K562 (cell line): Measurements from ENCODE around the gene SPRY4. TPM values are rescaled to one million over a fixed set of nuclear protein-coding genes. Genes with fewer than 3 reads are reported as not detected.

ENCODE experiments used
- CTBP1 ChIP-seq: fragments of 450-650 bp; IDR thresholded peaks from 2 replicates; pipeline ENCODE4 v1.6.1; 2016; ENCODE audit warnings: borderline replicate concordance
- EP400 ChIP-seq: fragments of 450-650 bp; IDR thresholded peaks from 2 replicates; pipeline ENCODE4 v1.6.1; 2017; ENCODE audit warnings: antibody characterized with exemption, mild to moderate bottlenecking, moderate library complexity
- ETV1 ChIP-seq: fragments of 450-650 bp; conservative IDR thresholded peaks from 2 replicates; pipeline ENCODE4 v1.6.1; 2016; ENCODE audit warnings: missing genetic modification characterization, control low read depth, low read depth, missing compliant biosample characterization
- GATAD2B ChIP-seq: fragments of 450-650 bp; IDR thresholded peaks from 2 replicates; pipeline ENCODE4 v1.6.1; 2017; ENCODE audit warnings: mild to moderate bottlenecking, borderline replicate concordance
- HDAC2 ChIP-seq: fragments of 450-650 bp; IDR thresholded peaks from 2 replicates; pipeline ENCODE4 v1.6.1; 2016; ENCODE audit warnings: mild to moderate bottlenecking
- HOXB6 ChIP-seq: fragments of 250-450 bp; sonication (Bioruptor Pico); IDR thresholded peaks from 2 replicates; pipeline ENCODE4 v1.5.1; 2022; ENCODE audit warnings: mild to moderate bottlenecking, borderline replicate concordance
- MAZ ChIP-seq, 2 experiments: fragments of 450-650 bp in 1 of 2; sonication (generic) in 1 of 2; formaldehyde crosslinking; IDR thresholded peaks in 1 of 2; conservative IDR thresholded peaks in 1 of 2; 2 replicates each; pipeline versions ENCODE4 v1.4.0 to v1.5.0; 2020; ENCODE audit warnings: mild to moderate bottlenecking in 1 of 2, missing genetic modification reagents in 1 of 2
- NCOR1 ChIP-seq: fragments of 450-650 bp; IDR thresholded peaks from 2 replicates; pipeline ENCODE4 v1.6.1; 2016; ENCODE audit warnings: mild to moderate bottlenecking, moderate library complexity
- NRF1 ChIP-seq, 2 experiments: fragments of 450-650 bp; IDR thresholded peaks in 1 of 2; conservative IDR thresholded peaks in 1 of 2; 2 replicates each; pipeline ENCODE4 v1.6.1; 2014; ENCODE audit warnings: mild to moderate bottlenecking in 2 of 2
- ZFPM2 ChIP-seq: fragments of 250-450 bp; sonication (Bioruptor Pico); IDR thresholded peaks from 2 replicates; pipeline ENCODE4 v1.5.1; 2022; ENCODE audit warnings: mild to moderate bottlenecking
- ZNF449 ChIP-seq: fragments of 250-450 bp; sonication (Bioruptor Pico); IDR thresholded peaks from 2 replicates; pipeline ENCODE4 v1.8.0; 2022; ENCODE audit warnings: moderate library complexity, mild to moderate bottlenecking, inconsistent platforms
- ZNF592 ChIP-seq: fragments of 450-650 bp; IDR thresholded peaks from 2 replicates; pipeline ENCODE4 v1.6.1; 2017; ENCODE audit warnings: antibody characterized with exemption, mild to moderate bottlenecking
- ZNF644 ChIP-seq: fragments of 200-800 bp; sonication (Bioruptor generic); IDR thresholded peaks from 2 replicates; pipeline ENCODE4 v1.6.1; 2016; ENCODE audit warnings: low read depth, missing genetic modification characterization, missing compliant biosample characterization
- ZNF830 ChIP-seq: fragments of 250-450 bp; sonication (Bioruptor Pico); IDR thresholded peaks from 2 replicates; pipeline ENCODE4 v1.5.0; 2021; ENCODE audit warnings: mild to moderate bottlenecking
- polyA plus RNA-seq, 8 experiments: library from polyadenylated mRNA; depleted of rRNA in 4 of 8; stranded (reverse) in 5 of 8; unstranded in 3 of 8; fragments of >200 nt; fragmentation: Nextera tagmentation in 2 of 8; fragmentation: Illumina TruSeq in 1 of 8; extraction: Ambion mirVana in 2 of 8; extraction: Trizol in 1 of 8; gene quantifications; 2 replicates each; pipeline versions ENCODE4 v1.2.1 to v1.2.3, GENCODE V29; 2011 to 2014; ENCODE audit warnings: inconsistent platforms in 1 of 8, missing spikeins in 1 of 8
- total RNA-seq, 7 experiments: library from RNA; depleted of rRNA in 6 of 7; stranded (reverse); fragments of >200 nt in 6 of 7; fragmentation: Illumina TruSeq in 2 of 7; extraction: Trizol in 2 of 7; gene quantifications; 2 replicates each; pipeline versions ENCODE4 v1.2.1 to v1.2.3, GENCODE V29; 2011 to 2021; ENCODE audit warnings: low replicate concordance in 1 of 7
- TF ChIP-seq, protein P1 (sequence below), 2 experiments: IDR thresholded peaks; 2 replicates each; pipeline ENCODE4 v1.6.1; 2011; ENCODE audit warnings: borderline replicate concordance in 1 of 2, control low read depth in 1 of 2, low read depth in 1 of 2, low read length in 1 of 2, mild to moderate bottlenecking in 1 of 2, mixed read lengths in 1 of 2, moderate library complexity in 1 of 2; ENCODE audit not compliant: insufficient read depth in 1 of 2, insufficient read length in 1 of 2, poor library complexity in 1 of 2, severe bottlenecking in 1 of 2; ENCODE audit errors: extremely low read depth in 1 of 2
- TF ChIP-seq, protein P2 (sequence below): conservative IDR thresholded peaks from 2 replicates; pipeline ENCODE4 v1.6.1; 2011; ENCODE audit warnings: low read depth, mild to moderate bottlenecking, low read length; ENCODE audit not compliant: control insufficient read depth

Gene SPRY4
- total and polyA plus RNA-seq, 9 of the 15 experiments (the other 6 are each of a cell fraction or from before 2014, with no cell fraction given), result 2.6 to 24.2 (median 9.5) TPM

- TF ChIP-seq ZNF449 (CRISPR knock-in tag), result peak; percentile 5; the same call in 1 of the 2 replicates
- peak; percentile 30; the same call in 1 of the 2 replicates for TF ChIP-seq NCOR1
- peak; percentile 67; the same call in 1 of the 2 replicates for TF ChIP-seq CTBP1
- peak; percentile 36 for TF ChIP-seq ZNF592
- TF ChIP-seq, protein P1, sequence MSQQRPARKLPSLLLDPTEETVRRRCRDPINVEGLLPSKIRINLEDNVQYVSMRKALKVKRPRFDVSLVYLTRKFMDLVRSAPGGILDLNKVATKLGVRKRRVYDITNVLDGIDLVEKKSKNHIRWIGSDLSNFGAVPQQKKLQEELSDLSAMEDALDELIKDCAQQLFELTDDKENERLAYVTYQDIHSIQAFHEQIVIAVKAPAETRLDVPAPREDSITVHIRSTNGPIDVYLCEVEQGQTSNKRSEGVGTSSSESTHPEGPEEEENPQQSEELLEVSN (IDR thresholded peaks at IDR 0.05; ENCODE audit: borderline replicate concordance in 1 of 2, extremely low read depth in 1 of 2, insufficient read depth in 1 of 2, insufficient read length in 1 of 2, low read depth in 1 of 2, low read length in 1 of 2, poor library complexity in 1 of 2, severe bottlenecking in 1 of 2), result peak in 1 of 2 experiments; percentile 12
- TF ChIP-seq ZNF644 (tag), result 0 out of 2 replicates have a peak, but pooled peaks have one; percentile 54
- TF ChIP-seq, protein P2, sequence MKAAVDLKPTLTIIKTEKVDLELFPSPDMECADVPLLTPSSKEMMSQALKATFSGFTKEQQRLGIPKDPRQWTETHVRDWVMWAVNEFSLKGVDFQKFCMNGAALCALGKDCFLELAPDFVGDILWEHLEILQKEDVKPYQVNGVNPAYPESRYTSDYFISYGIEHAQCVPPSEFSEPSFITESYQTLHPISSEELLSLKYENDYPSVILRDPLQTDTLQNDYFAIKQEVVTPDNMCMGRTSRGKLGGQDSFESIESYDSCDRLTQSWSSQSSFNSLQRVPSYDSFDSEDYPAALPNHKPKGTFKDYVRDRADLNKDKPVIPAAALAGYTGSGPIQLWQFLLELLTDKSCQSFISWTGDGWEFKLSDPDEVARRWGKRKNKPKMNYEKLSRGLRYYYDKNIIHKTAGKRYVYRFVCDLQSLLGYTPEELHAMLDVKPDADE, result peak; percentile 68; the same call in 1 of the 2 replicates
- peak; percentile 51; the same call in 1 of the 2 replicates for TF ChIP-seq EP400
- TF ChIP-seq HOXB6 (CRISPR knock-in tag), result no peak
- TF ChIP-seq ETV1 (tag), result peak; percentile 91
- TF ChIP-seq GATAD2B, result no peak
- peak in 1 of 2 experiments; percentile 19; a peak in 2 of 4 replicates for TF ChIP-seq MAZ (CRISPR knock-in tag; conservative IDR thresholded peaks at IDR 0.05 in 1 of 2, IDR thresholded peaks at IDR 0.05 in 1 of 2)
- peak; percentile 19 to 23; a peak in 3 of 4 replicates for TF ChIP-seq NRF1 (conservative IDR thresholded peaks at IDR 0.05 in 1 of 2, IDR thresholded peaks at IDR 0.05 in 1 of 2)
- TF ChIP-seq ZFPM2 (CRISPR knock-in tag), result no peak
- 0 out of 2 replicates have a peak, but pooled peaks have one; percentile 4 for TF ChIP-seq HDAC2
- TF ChIP-seq ZNF830 (CRISPR knock-in tag), result no peak
These were observed 1.1 kb upstream of the SPRY4 start (continued) for GRCh38 chr5:142325725-142326479.
